BJ (cell line): ENCODE measurements around the gene PRR5. TPM values are rescaled to one million over a fixed set of nuclear protein-coding genes. Genes with fewer than 3 reads are reported as not detected.

Source experiments
- CTCF ChIA-PET: fragments of 350-600 bp; formaldehyde crosslinking; extraction: SDS; loops from one replicate; lab custom pipeline; 2021; ENCODE audit warnings: antibody characterized with exemption, inconsistent platforms; lab: Yijun Ruan, JAX
- POLR2A ChIA-PET: fragments of 300-600 bp; sonication (Branson Sonifier 250); formaldehyde crosslinking; extraction: SDS; loops from one replicate; lab custom pipeline; 2021; ENCODE audit warnings: antibody characterized with exemption; lab: Charles Lee
- DNase-seq: peaks from one replicate; pipeline ENCODE4 v3.0.0-alpha.2; 2011; ENCODE audit warnings: low read depth
- H3K27me3 ChIP-seq: 2 replicates; pipeline ENCODE4 v1.6.0; 2011; ENCODE audit warnings: low read length; ENCODE audit not compliant: control insufficient read depth, insufficient read depth
- H3K36me3 ChIP-seq: 2 replicates; pipeline ENCODE4 v1.5.1; 2011; ENCODE audit warnings: low read length; ENCODE audit not compliant: control insufficient read depth, insufficient read depth
- H3K4me3 ChIP-seq: 2 replicates; pipeline ENCODE4 v1.5.1; 2011; ENCODE audit warnings: low read depth, mild to moderate bottlenecking, control low read depth, low read length
- CTCF ChIP-seq: IDR thresholded peaks from 2 replicates; pipeline ENCODE4 v1.5.1; 2011; ENCODE audit warnings: low read depth, mild to moderate bottlenecking, control low read depth, inconsistent platforms, low read length, moderate library complexity; ENCODE audit not compliant: insufficient read depth
- polyA plus RNA-seq: library from polyadenylated mRNA; depleted of rRNA; stranded (reverse); fragments of >200 nt; gene quantifications from 2 replicates; pipeline ENCODE4 v1.2.3, GENCODE V29; 2011

PRR5 gene
- polyA plus RNA-seq, 1 experiment, result 33.4 TPM

- POLR2A ChIA-PET, result no interaction called here
- TF ChIP-seq CTCF, result no peak
- peaks cover 1% of the 10 kb centered on the region; the same call in 1 of the 2 replicates for H3K36me3 ChIP-seq
- H3K4me3 ChIP-seq, result no peak overlapping the region
- CTCF ChIA-PET, result no interaction called here
- no peaks in the 10 kb centered on the region for H3K27me3 ChIP-seq
- no peak for DNase-seq
These were observed 1.5 kb upstream of the PRR5 start for GRCh38 chr22:44700456-44700855.

GRCh38 chr22:44701187-44701790, 715 bp upstream of the PRR5 start:
- no peak for TF ChIP-seq CTCF
- DNase-seq, result no peak
- no peak overlapping the region for H3K4me3 ChIP-seq
- H3K27me3 ChIP-seq, result no peaks in the 10 kb centered on the region
- ChIA-PET CTCF (no interaction called here), POLR2A (no interaction called here)
- H3K36me3 ChIP-seq, result peaks cover 1% of the 10 kb centered on the region; the same call in 1 of the 2 replicates

- peak overlapping the region; percentile 63 for H3K4me3 ChIP-seq
- CTCF ChIA-PET, result interaction anchor here (0.7 to 0.9 kb wide), 2 partner anchors 17 to 34 kb away, joined by 3 read pairs; no protein-coding TSS in a partner anchor
- no peak for DNase-seq
- peak; percentile 45 for TF ChIP-seq CTCF
- H3K36me3 ChIP-seq, result peaks cover 3% of the 10 kb centered on the region
- H3K27me3 ChIP-seq, result no peaks in the 10 kb centered on the region
- POLR2A ChIA-PET, result no interaction called here
These were observed 635 bp downstream of the PRR5 start for GRCh38 chr22:44702479-44703198.

- Histone ChIP-seq H3K27me3 (no peaks in the 10 kb centered on the region), H3K4me3 (peak overlapping the region; percentile 63), H3K36me3 (peaks cover 3% of the 10 kb centered on the region)
- CTCF ChIA-PET, result interaction anchor here (0.7 to 1.3 kb wide), 3 partner anchors 18 to 33 kb away, joined by 3 to 4 read pairs (median 3); no protein-coding TSS in a partner anchor
- TF ChIP-seq CTCF, result 0 out of 2 replicates have a peak, but pooled peaks have one; percentile 8
- DNase-seq, result no peak
- POLR2A ChIA-PET, result no interaction called here
These were observed 1.4 kb downstream of the PRR5 start for GRCh38 chr22:44703255-44703870.
